HFFc6 (cell line): ENCODE results near the gene DSE. TPM values are rescaled to one million over a fixed set of nuclear protein-coding genes. Genes with fewer than 3 reads are reported as not detected.

Experiments
- DNase-seq: peaks from one replicate; pipeline ENCODE4 v3.0.0-alpha.2; 2018
- H3K27ac Mint-ChIP-seq: 2 replicates; pipeline ENCODE4 v1.8.0; 2020; ENCODE audit warnings: mild to moderate bottlenecking, mixed read lengths
- H3K27me3 Mint-ChIP-seq: 2 replicates; pipeline ENCODE4 v1.8.0; 2021; ENCODE audit warnings: mild to moderate bottlenecking, moderate library complexity, mixed read lengths; ENCODE audit not compliant: insufficient read depth
- H3K36me3 Mint-ChIP-seq: 2 replicates; pipeline ENCODE4 v1.8.0; 2021; ENCODE audit warnings: low read depth, mixed read lengths
- H3K4me1 Mint-ChIP-seq: 2 replicates; pipeline ENCODE4 v1.8.0; 2020; ENCODE audit warnings: low read depth, mixed read lengths
- H3K4me3 Mint-ChIP-seq: 2 replicates; pipeline ENCODE4 v1.8.0; 2020; ENCODE audit warnings: mild to moderate bottlenecking, moderate library complexity, mixed read lengths
- H3K9me3 Mint-ChIP-seq: 2 replicates; pipeline ENCODE4 v1.8.0; 2020; ENCODE audit warnings: mild to moderate bottlenecking, mixed read lengths
- CTCF ChIP-seq: fragments of 200-600 bp; sonication (generic); IDR thresholded peaks from 2 replicates; pipeline ENCODE4 v1.5.0; 2021; ENCODE audit warnings: antibody characterized with exemption, mild to moderate bottlenecking
- total RNA-seq, 6 experiments: library from RNA; stranded (reverse); fragmentation: NEBNext Ultra II Directional; extraction: Animal tissue kit (Norgen Biotek cat#: 25700); gene quantifications; 2 replicates in 1 of 6; 3 replicates in 5 of 6; pipeline ENCODE4 v1.2.3, GENCODE V29; 2021

DSE gene
- total RNA-seq, 6 experiments from 2014 or later, result 86.7 to 110 (median 94.9) TPM

GRCh38 chr6:116422238-116422637, 51.5 kb downstream of the DSE start:
- Mint-ChIP-seq H3K4me1 (peaks cover 55% of the 10 kb centered on the region), H3K27me3 (no peaks in the 10 kb centered on the region; the same call in 1 of the 2 replicates), H3K9me3 (no peaks in the 10 kb centered on the region), H3K4me3 (no peak overlapping the region), H3K36me3 (peaks cover 26% of the 10 kb centered on the region), H3K27ac (no peak overlapping the region)
- no peak for TF ChIP-seq CTCF
- no peak for DNase-seq

GRCh38 chr6:116424001-116424400, 53.3 kb downstream of the DSE start:
- Mint-ChIP-seq H3K4me1 (peaks cover 44% of the 10 kb centered on the region), H3K4me3 (no peak overlapping the region), H3K9me3 (no peaks in the 10 kb centered on the region), H3K36me3 (peaks cover 19% of the 10 kb centered on the region), H3K27me3 (no peaks in the 10 kb centered on the region; the same call in 1 of the 2 replicates), H3K27ac (peak overlapping the region; percentile 64)
- no peak for TF ChIP-seq CTCF
- DNase-seq, result peak; percentile 64

- DNase-seq, result no peak
- TF ChIP-seq CTCF, result no peak
These were observed 55.8 kb downstream of the DSE start for GRCh38 chr6:116426551-116426950.

GRCh38 chr6:116429111-116429510, 58.4 kb downstream of the DSE start:
- no peak for TF ChIP-seq CTCF
- DNase-seq, result no peak

More at GRCh38 chr6:116426551-116426950, 55.8 kb downstream of the DSE start:
- peaks cover 31% of the 10 kb centered on the region for H3K4me1 Mint-ChIP-seq
- H3K4me3 Mint-ChIP-seq, result no peak overlapping the region
- no peak overlapping the region for H3K27ac Mint-ChIP-seq
- no peaks in the 10 kb centered on the region for H3K9me3 Mint-ChIP-seq
- H3K27me3 Mint-ChIP-seq, result no peaks in the 10 kb centered on the region
- peaks cover 24% of the 10 kb centered on the region; the same call in 1 of the 2 replicates for H3K36me3 Mint-ChIP-seq

GRCh38 chr6:116430860-116431259, 60.1 kb downstream of the DSE start:
- TF ChIP-seq CTCF, result 0 out of 2 replicates have a peak, but pooled peaks have one; percentile 10
- DNase-seq, result no peak
- Mint-ChIP-seq H3K4me3 (no peak overlapping the region), H3K4me1 (no peaks in the 10 kb centered on the region), H3K27ac (no peak overlapping the region), H3K36me3 (peaks cover 33% of the 10 kb centered on the region), H3K9me3 (no peaks in the 10 kb centered on the region), H3K27me3 (no peaks in the 10 kb centered on the region)

More at GRCh38 chr6:116429111-116429510, 58.4 kb downstream of the DSE start:
- Mint-ChIP-seq H3K4me3 (no peak overlapping the region), H3K4me1 (peaks cover 7% of the 10 kb centered on the region), H3K9me3 (no peaks in the 10 kb centered on the region), H3K27ac (no peak overlapping the region), H3K36me3 (peaks cover 24% of the 10 kb centered on the region; the same call in 1 of the 2 replicates), H3K27me3 (no peaks in the 10 kb centered on the region)
